M059J (cell line): Measurements from ENCODE around the gene ANP32B. TPM values are rescaled to one million over a fixed set of nuclear protein-coding genes. Genes with fewer than 3 reads are reported as not detected.
"Not testable (repeated sequence)": the region's sequence is repeated elsewhere in the genome, so short reads cannot be mapped to it uniquely, and the experiment has no call there.

Source experiments
- DNase-seq: peaks from one replicate; pipeline ENCODE4 v3.0.0-alpha.2; 2012; ENCODE audit warnings: low read depth
- total RNA-seq: library from RNA; depleted of rRNA; stranded (reverse); fragments of >200 nt; shearing (Covaris generic); gene quantifications from 2 replicates; pipeline ENCODE4 v1.2.3, GENCODE V29; 2014

The ANP32B gene
- total RNA-seq, 1 experiment from 2014 or later, result 23.6 TPM

GRCh38 chr9:97963232-97963631 is 19.9 kb upstream of the ANP32B start:
- DNase-seq, result no peak

GRCh38 chr9:97964901-97965300 is 18.2 kb upstream of the ANP32B start:
- no peak for DNase-seq

GRCh38 chr9:97966493-97966892 is 16.6 kb upstream of the ANP32B start:
- DNase-seq, result no peak

GRCh38 chr9:97969014-97969413 is 14.1 kb upstream of the ANP32B start:
- no peak for DNase-seq

- no peak for DNase-seq
Measured at GRCh38 chr9:97970165-97970564, 13.0 kb upstream of the ANP32B start.

- no peak for DNase-seq
Measured at GRCh38 chr9:97972753-97973152, 10.4 kb upstream of the ANP32B start.

GRCh38 chr9:97975376-97975775 is 7.8 kb upstream of the ANP32B start:
- DNase-seq, result no peak

GRCh38 chr9:97976633-97977032 is 6.5 kb upstream of the ANP32B start:
- not testable (repeated sequence) for DNase-seq

GRCh38 chr9:97978371-97979130 is 4.6 kb upstream of the ANP32B start:
- no peak for DNase-seq

- DNase-seq, result no peak
Measured at GRCh38 chr9:97979788-97980478, 3.2 kb upstream of the ANP32B start.

- no peak for DNase-seq
Measured at GRCh38 chr9:97980479-97980803, 2.7 kb upstream of the ANP32B start.

- DNase-seq, result no peak
Measured at GRCh38 chr9:97980918-97981845, 2.0 kb upstream of the ANP32B start.

- DNase-seq, result no peak
Measured at GRCh38 chr9:97981846-97982682, 1.1 kb upstream of the ANP32B start.

- peak; percentile 36 for DNase-seq
Measured at GRCh38 chr9:97983589-97984187, 547 bp downstream of the ANP32B start.

- DNase-seq, result peak; percentile 73
Measured at GRCh38 chr9:97984188-97985057, 1.3 kb downstream of the ANP32B start.

- peak; percentile 33 for DNase-seq
Measured at GRCh38 chr9:97985058-97985861, 2.1 kb downstream of the ANP32B start.

- no peak for DNase-seq
Measured at GRCh38 chr9:97987487-97987886, 4.3 kb downstream of the ANP32B start.

- peak; percentile 81 for DNase-seq
Measured at GRCh38 chr9:97990259-97990658, 7.1 kb downstream of the ANP32B start.

- DNase-seq, result no peak
Measured at GRCh38 chr9:97991818-97992217, 8.7 kb downstream of the ANP32B start.
